ENCODE data around the gene MYO1F. TPM values are rescaled to one million over a fixed set of nuclear protein-coding genes. Genes with fewer than 3 reads are reported as not detected.

MYO1F gene
- total RNA-seq, 1 experiment from 2014 or later = not detected

GRCh38 chr19:8473648-8474476 lies 103.4 kb downstream of the MYO1F start:
- H3K27ac Mint-ChIP-seq (ENCODE audit: unreplicated experiment) = no peak overlapping the region
- no peaks in the 10 kb centered on the region for H3K9me3 Mint-ChIP-seq (ENCODE audit: low read depth, unreplicated experiment)
- BruUV-seq (replicated peaks) = no TSS peak
- peaks cover 9% of the 10 kb centered on the region for H3K4me1 Mint-ChIP-seq (ENCODE audit: low read depth, unreplicated experiment)
- H3K27me3 Mint-ChIP-seq (ENCODE audit: unreplicated experiment) = no peaks in the 10 kb centered on the region
- intact Hi-C loops (cut with micrococcal nuclease; ENCODE audit: unreplicated experiment) = no loop called here
- no peak for TF ChIP-seq CTCF (IDR thresholded peaks at IDR 0.05; ENCODE audit: unreplicated experiment)
- CTCF ChIA-PET = interaction anchor here (0.9 kb wide), 1 partner anchor 121 kb away, joined by 3 read pairs; no protein-coding TSS in a partner anchor
- H3K36me3 Mint-ChIP-seq (ENCODE audit: insufficient read depth, unreplicated experiment) = peaks cover 29% of the 10 kb centered on the region
- DNase-seq = no peak
- no peak overlapping the region for H3K4me3 Mint-ChIP-seq (ENCODE audit: low read depth, unreplicated experiment)

Other genes starting within 250 kb of the MYO1F start
- gene KANK3, start 234.2 kb downstream of the MYO1F start, total RNA-seq (2022) = 0.17 TPM in 1 of 2 replicates, not detected in the other
- 0.97 and 1.6 TPM in 2 replicates for gene ANGPTL4, start 213.3 kb downstream of the MYO1F start, total RNA-seq (2022)
- gene RAB11B, start 187.1 kb downstream of the MYO1F start, total RNA-seq (2022) = 57.5 and 75.1 TPM in 2 replicates
- 10.1 and 12.8 TPM in 2 replicates for gene MARCHF2, start 164.1 kb downstream of the MYO1F start, total RNA-seq (2022)
- gene HNRNPM, start 132.5 kb downstream of the MYO1F start, total RNA-seq (2022) = 186 and 204 TPM in 2 replicates
- gene PRAM1, start 74.8 kb downstream of the MYO1F start, total RNA-seq (2022) = 0.47 TPM in 1 of 2 replicates, not detected in the other
- 8.7 and 11.8 TPM in 2 replicates for gene ZNF414, start 63.3 kb downstream of the MYO1F start, total RNA-seq (2022)
- 0.76 TPM in 1 of 2 replicates, not detected in the other for gene ADAMTS10, start 33.3 kb upstream of the MYO1F start, total RNA-seq (2022)
- gene NFILZ, start 53.2 kb upstream of the MYO1F start, total RNA-seq (2022) = not detected in 2 replicates
- not detected in 2 replicates for gene ACTL9, start 121.4 kb upstream of the MYO1F start, total RNA-seq (2022)
- not detected in 2 replicates for gene OR2Z1, start 144.2 kb upstream of the MYO1F start, total RNA-seq (2022)

Data from Calu3 (cell line).